ENCODE results near the gene ZNF485. TPM values are rescaled to one million over a fixed set of nuclear protein-coding genes. Genes with fewer than 3 reads are reported as not detected.
A peak's percentile ranks its signal among the peaks of the same experiment; 100 is the strongest.

The ZNF485 gene
- polyA plus RNA-seq, 2 of the 4 experiments (the other 2 are of a cell fraction): 2.7 to 3.3 TPM

DNA sequence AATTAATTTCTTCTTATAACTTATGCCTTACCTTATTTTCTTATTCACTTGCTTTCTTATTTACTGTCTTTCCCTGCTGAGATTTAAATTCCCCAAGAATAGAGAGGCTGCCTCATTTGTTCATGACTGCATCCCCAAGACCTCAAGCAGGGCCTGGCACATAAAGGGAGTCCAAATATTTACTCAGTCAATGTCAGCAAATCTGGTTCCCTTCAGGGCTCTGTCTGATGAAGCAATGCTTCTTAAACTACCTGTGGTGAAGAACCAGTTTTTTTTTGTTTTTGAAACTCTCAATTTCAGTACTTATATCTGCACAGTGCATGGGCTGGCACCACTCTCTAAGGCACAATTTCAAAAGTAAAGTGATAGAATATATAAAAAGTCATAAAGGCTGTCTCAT is 36.6 kb upstream of the ZNF485 start:
- POLR2A ChIA-PET: no interaction called here
- CTCF ChIA-PET: no interaction called here
- FAIRE-seq: no peak

DNA sequence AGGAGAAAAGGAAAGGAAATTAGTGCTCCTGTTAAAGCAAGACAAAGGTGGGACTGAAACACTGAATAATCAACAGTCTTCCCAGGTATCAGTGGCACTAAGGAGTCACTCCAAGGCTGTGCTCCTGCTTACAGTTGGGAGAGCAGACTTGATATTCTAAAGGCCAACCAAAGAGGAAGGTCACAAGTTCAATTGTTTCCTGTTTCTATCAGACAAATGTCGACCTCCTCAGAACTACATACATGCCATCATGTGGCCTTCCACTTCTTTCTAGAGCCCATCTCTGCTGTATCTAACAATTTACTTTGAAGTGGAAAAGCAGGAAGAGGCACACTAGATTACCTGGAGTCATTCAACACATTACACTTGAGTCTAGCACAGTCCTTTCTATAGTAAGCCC is 35.3 kb upstream of the ZNF485 start:
- TF ChIP-seq POLR2AphosphoS2 (conservative IDR thresholded peaks at IDR 0.05; ENCODE audit: low read length): no peak
- TF ChIP-seq TP53 (CRISPR knock-in tag; IDR thresholded peaks at IDR 0.05): no peak
- no peak for TF ChIP-seq CEBPB (IDR thresholded peaks at IDR 0.05)
- no peak for TF ChIP-seq RNF2 (IDR thresholded peaks at IDR 0.05; ENCODE audit: borderline replicate concordance, low read depth)
- TF ChIP-seq, protein P1, sequence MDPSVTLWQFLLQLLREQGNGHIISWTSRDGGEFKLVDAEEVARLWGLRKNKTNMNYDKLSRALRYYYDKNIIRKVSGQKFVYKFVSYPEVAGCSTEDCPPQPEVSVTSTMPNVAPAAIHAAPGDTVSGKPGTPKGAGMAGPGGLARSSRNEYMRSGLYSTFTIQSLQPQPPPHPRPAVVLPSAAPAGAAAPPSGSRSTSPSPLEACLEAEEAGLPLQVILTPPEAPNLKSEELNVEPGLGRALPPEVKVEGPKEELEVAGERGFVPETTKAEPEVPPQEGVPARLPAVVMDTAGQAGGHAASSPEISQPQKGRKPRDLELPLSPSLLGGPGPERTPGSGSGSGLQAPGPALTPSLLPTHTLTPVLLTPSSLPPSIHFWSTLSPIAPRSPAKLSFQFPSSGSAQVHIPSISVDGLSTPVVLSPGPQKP (IDR thresholded peaks at IDR 0.05; ENCODE audit: low read depth, low read length): no peak
- no peak for TF ChIP-seq CBX2 (IDR thresholded peaks at IDR 0.05; ENCODE audit: borderline replicate concordance, low read depth)
- H3K4me2 ChIP-seq: no peak overlapping the region
- 40% methylated on average over 1 of the region's 1 CpG for WGBS (ENCODE audit: missing lambda C conversion rate)
- H3K27ac ChIP-seq: no peak overlapping the region
- FAIRE-seq: no peak
- ChIA-PET POLR2A (no interaction called here), CTCF (no interaction called here)
- H3K4me1 ChIP-seq: no peaks in the 10 kb centered on the region
- no peak for DNase-seq (ENCODE audit: low read depth in 1 of 2, low spot score in 1 of 2)
- no peak for ATAC-seq
- H3K4me3 ChIP-seq: no peak overlapping the region
- peaks cover 27% of the 10 kb centered on the region for H3K9me3 ChIP-seq

More for the DNA sequence above, 36.6 kb upstream of the ZNF485 start:
- H3K27ac ChIP-seq: no peak overlapping the region
- H3K4me2 ChIP-seq: no peak overlapping the region
- no peak overlapping the region for H3K4me3 ChIP-seq
- DNase-seq (ENCODE audit: low read depth in 1 of 2, low spot score in 1 of 2) (no peak), ATAC-seq (no peak)
- TF ChIP-seq CBX2 (IDR thresholded peaks at IDR 0.05; ENCODE audit: borderline replicate concordance, low read depth) (no peak), MAFK (IDR thresholded peaks at IDR 0.05; ENCODE audit: partially characterized antibody) (no peak), NPAS2 (CRISPR knock-in tag; IDR thresholded peaks at IDR 0.05; ENCODE audit: borderline replicate concordance) (no peak), EHMT2 (IDR thresholded peaks at IDR 0.05; ENCODE audit: low read depth) (no peak), EHF (CRISPR knock-in tag; IDR thresholded peaks at IDR 0.05) (no peak), BHLHE40 (IDR thresholded peaks at IDR 0.05; ENCODE audit: low read depth, low read length) (no peak), KDM5A (IDR thresholded peaks at IDR 0.05) (no peak), RNF2 (IDR thresholded peaks at IDR 0.05; ENCODE audit: borderline replicate concordance, low read depth) (no peak), RFX5 (IDR thresholded peaks at IDR 0.05) (no peak), ZC3H11A (IDR thresholded peaks at IDR 0.05) (no peak), POLR2A (IDR thresholded peaks at IDR 0.05; ENCODE audit: low read length) (no peak), KDM1A (IDR thresholded peaks at IDR 0.05; ENCODE audit: low read depth) (no peak), POLR2AphosphoS2 (conservative IDR thresholded peaks at IDR 0.05; ENCODE audit: low read length) (no peak)
- TF ChIP-seq, protein P1 (IDR thresholded peaks at IDR 0.05; ENCODE audit: low read depth, low read length): no peak
- peaks cover 14% of the 10 kb centered on the region for H3K9me3 ChIP-seq
- no peaks in the 10 kb centered on the region for H3K4me1 ChIP-seq

DNA sequence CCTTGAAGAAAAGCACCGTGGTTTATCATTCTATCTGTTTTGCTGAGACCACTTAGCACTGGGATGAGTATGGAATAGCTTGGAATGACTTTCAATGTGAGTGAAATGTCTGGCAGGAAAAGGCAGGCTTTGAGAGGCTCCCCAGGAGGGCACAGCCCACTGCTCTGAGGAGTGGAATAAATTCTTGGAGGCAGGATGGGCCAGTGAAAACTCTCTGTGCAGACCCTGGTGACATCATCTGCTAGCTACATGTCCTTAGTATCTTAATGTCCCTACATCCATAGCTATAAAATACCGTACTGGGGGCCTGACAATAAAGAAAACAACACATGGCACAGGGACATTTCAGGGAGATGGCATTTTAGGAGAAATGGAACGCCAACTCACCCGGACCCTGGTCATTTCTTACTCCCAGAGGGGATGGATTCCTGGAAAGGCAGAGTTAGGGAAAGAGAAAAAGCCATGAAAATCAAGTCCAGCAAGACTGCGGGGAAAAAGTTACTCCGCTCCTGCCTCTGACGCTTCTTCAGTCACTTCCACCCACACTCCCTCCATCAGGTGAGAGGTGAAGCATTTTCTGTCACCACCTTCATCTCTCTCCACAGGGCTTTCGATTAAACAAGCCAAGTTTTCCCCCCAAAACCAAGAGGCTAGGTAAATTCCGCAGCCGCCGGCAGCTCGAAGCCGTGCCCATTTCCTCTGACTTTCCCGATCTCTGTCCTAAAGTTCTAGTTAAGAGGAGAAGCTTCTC is 32.8 kb upstream of the ZNF485 start:
- peak overlapping the region; percentile 90 for H3K4me2 ChIP-seq
- ChIA-PET CTCF (no interaction called here), POLR2A (interaction anchor here (0.9 kb wide), 1 partner anchor 75 kb away, joined by 3 read pairs; the partner anchor contains the start of gene ZNF32)
- WGBS (ENCODE audit: missing lambda C conversion rate): 91% methylated on average over 14 of the region's 14 CpGs
- peak overlapping the region; percentile 64 for H3K4me3 ChIP-seq
- FAIRE-seq (no peak), DNase-seq (ENCODE audit: low read depth in 1 of 2, low spot score in 1 of 2) (no peak), ATAC-seq (no peak)
- H3K4me1 ChIP-seq: no peaks in the 10 kb centered on the region
- peaks cover 32% of the 10 kb centered on the region for H3K9me3 ChIP-seq
- H3K27ac ChIP-seq: peak overlapping the region in 1 of 2 experiments; percentile 90; a peak in 3 of 6 replicates
- TF ChIP-seq, protein P2, sequence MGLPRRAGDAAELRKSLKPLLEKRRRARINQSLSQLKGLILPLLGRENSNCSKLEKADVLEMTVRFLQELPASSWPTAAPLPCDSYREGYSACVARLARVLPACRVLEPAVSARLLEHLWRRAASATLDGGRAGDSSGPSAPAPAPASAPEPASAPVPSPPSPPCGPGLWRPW (IDR thresholded peaks at IDR 0.05): no peak
- TF ChIP-seq GATA3 (IDR thresholded peaks at IDR 0.05; ENCODE audit: borderline replicate concordance) (no peak), HEYL (CRISPR knock-in tag; IDR thresholded peaks at IDR 0.05) (no peak), PHF8 (IDR thresholded peaks at IDR 0.05; ENCODE audit: borderline replicate concordance, low read depth) (no peak), RARB (CRISPR knock-in tag; IDR thresholded peaks at IDR 0.05) (no peak), BHLHE40 (IDR thresholded peaks at IDR 0.05; ENCODE audit: low read depth, low read length) (no peak), TFCP2L1 (CRISPR knock-in tag; IDR thresholded peaks at IDR 0.05) (no peak), JUN (IDR thresholded peaks at IDR 0.05) (no peak), JUNB (IDR thresholded peaks at IDR 0.05) (no peak)
- TF ChIP-seq, protein P3, sequence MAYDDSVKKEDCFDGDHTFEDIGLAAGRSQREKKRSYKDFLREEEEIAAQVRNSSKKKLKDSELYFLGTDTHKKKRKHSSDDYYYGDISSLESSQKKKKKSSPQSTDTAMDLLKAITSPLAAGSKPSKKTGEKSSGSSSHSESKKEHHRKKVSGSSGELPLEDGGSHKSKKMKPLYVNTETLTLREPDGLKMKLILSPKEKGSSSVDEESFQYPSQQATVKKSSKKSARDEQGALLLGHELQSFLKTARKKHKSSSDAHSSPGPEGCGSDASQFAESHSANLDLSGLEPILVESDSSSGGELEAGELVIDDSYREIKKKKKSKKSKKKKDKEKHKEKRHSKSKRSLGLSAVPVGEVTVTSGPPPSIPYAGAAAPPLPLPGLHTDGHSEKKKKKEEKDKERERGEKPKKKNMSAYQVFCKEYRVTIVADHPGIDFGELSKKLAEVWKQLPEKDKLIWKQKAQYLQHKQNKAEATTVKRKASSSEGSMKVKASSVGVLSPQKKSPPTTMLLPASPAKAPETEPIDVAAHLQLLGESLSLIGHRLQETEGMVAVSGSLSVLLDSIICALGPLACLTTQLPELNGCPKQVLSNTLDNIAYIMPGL (CRISPR knock-in tag; IDR thresholded peaks at IDR 0.05; ENCODE audit: borderline replicate concordance): no peak
- TF ChIP-seq, protein P4, sequence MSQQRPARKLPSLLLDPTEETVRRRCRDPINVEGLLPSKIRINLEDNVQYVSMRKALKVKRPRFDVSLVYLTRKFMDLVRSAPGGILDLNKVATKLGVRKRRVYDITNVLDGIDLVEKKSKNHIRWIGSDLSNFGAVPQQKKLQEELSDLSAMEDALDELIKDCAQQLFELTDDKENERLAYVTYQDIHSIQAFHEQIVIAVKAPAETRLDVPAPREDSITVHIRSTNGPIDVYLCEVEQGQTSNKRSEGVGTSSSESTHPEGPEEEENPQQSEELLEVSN (IDR thresholded peaks at IDR 0.05; ENCODE audit: borderline replicate concordance, low read depth): no peak
- TF ChIP-seq, protein P5, sequence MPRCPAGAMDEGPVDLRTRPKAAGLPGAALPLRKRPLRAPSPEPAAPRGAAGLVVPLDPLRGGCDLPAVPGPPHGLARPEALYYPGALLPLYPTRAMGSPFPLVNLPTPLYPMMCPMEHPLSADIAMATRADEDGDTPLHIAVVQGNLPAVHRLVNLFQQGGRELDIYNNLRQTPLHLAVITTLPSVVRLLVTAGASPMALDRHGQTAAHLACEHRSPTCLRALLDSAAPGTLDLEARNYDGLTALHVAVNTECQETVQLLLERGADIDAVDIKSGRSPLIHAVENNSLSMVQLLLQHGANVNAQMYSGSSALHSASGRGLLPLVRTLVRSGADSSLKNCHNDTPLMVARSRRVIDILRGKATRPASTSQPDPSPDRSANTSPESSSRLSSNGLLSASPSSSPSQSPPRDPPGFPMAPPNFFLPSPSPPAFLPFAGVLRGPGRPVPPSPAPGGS (IDR thresholded peaks at IDR 0.05): no peak

Data from A549 (cell line).